HEK293 (cell line): ENCODE measurements around the gene FAAH.
A peak's percentile ranks its signal among the peaks of the same experiment; 100 is the strongest.

Experiments used
- CTCF ChIA-PET: fragments of 350-600 bp; formaldehyde crosslinking; extraction: SDS; loops from one replicate; lab custom pipeline; 2021; ENCODE audit warnings: antibody characterized with exemption; lab: Yijun Ruan, JAX
- POLR2A ChIA-PET: fragments of 300-600 bp; formaldehyde crosslinking; extraction: SDS; loops from one replicate; lab custom pipeline; 2020; ENCODE audit warnings: antibody characterized with exemption, inconsistent platforms; lab: Yijun Ruan, JAX
- H3K27ac ChIP-seq: fragments of 200-500 bp; sonication (Bioruptor generic); 2 replicates; pipeline ENCODE4 v1.5.1; 2014; ENCODE audit warnings: low read depth, low read length, control low read depth, inconsistent platforms; ENCODE audit errors: extremely low read depth
- H3K36me3 ChIP-seq, 2 experiments: fragments of 200-500 bp in 1 of 2; sonication (Bioruptor generic) in 1 of 2; 1 replicate in 1 of 2; 2 replicates in 1 of 2; pipeline ENCODE4 v1.5.1; 2014 to 2017; ENCODE audit warnings: inconsistent platforms in 2 of 2, low read length in 2 of 2; ENCODE audit not compliant: control insufficient read depth in 2 of 2, insufficient read depth in 1 of 2
- H3K4me1 ChIP-seq: fragments of 200-500 bp; sonication (Bioruptor generic); 2 replicates; pipeline ENCODE4 v1.5.1; 2014; ENCODE audit warnings: mild to moderate bottlenecking, low read length, inconsistent platforms; ENCODE audit not compliant: control insufficient read depth, insufficient read depth
- H3K4me3 ChIP-seq: 2 replicates; pipeline ENCODE4 v1.5.1; 2011; ENCODE audit warnings: low read depth, mild to moderate bottlenecking, control low read depth, low read length, moderate library complexity
- H3K9me3 ChIP-seq: fragments of 200-500 bp; sonication (Bioruptor generic); 2 replicates; pipeline ENCODE4 v1.5.1; 2014; ENCODE audit warnings: low read depth, low read length, inconsistent platforms; ENCODE audit not compliant: control insufficient read depth, insufficient read depth
- AEBP2 ChIP-seq: fragments of 450-650 bp; formaldehyde crosslinking; IDR thresholded peaks from 2 replicates; pipeline ENCODE4 v1.5.1; 2016; ENCODE audit warnings: missing biosample characterization, missing genetic modification characterization, borderline replicate concordance
- BCL11B ChIP-seq: fragments of 450-650 bp; formaldehyde crosslinking; IDR thresholded peaks from 2 replicates; pipeline ENCODE4 v1.5.1; 2016; ENCODE audit warnings: low read depth, missing biosample characterization, missing genetic modification characterization
- EGR2 ChIP-seq: fragments of 450-650 bp; formaldehyde crosslinking; IDR thresholded peaks from 2 replicates; pipeline ENCODE4 v1.5.1; 2016; ENCODE audit warnings: low read depth, missing biosample characterization, missing genetic modification characterization
- HOXC10 ChIP-seq: sonication (generic); formaldehyde crosslinking; IDR thresholded peaks from 2 replicates; pipeline ENCODE4 v1.8.1; 2023; ENCODE audit warnings: mild to moderate bottlenecking, missing genetic modification reagents
- IKZF3 ChIP-seq: fragments of 450-650 bp; IDR thresholded peaks from 2 replicates; pipeline ENCODE4 v1.5.0; 2018; ENCODE audit warnings: missing biosample characterization, mild to moderate bottlenecking, missing genetic modification characterization, moderate library complexity
- KLF1 ChIP-seq: fragments of 450-650 bp; formaldehyde crosslinking; IDR thresholded peaks from 2 replicates; pipeline ENCODE4 v1.5.1; 2016; ENCODE audit warnings: missing biosample characterization, missing genetic modification characterization
- PRDM1 ChIP-seq: fragments of 450-650 bp; formaldehyde crosslinking; IDR thresholded peaks from 2 replicates; pipeline ENCODE4; 2016; ENCODE audit warnings: missing biosample characterization, missing genetic modification characterization
- SETDB1 ChIP-seq: IDR thresholded peaks from one replicate; pipeline ENCODE4 v1.6.1; 2017; ENCODE audit warnings: mild to moderate bottlenecking, low read length, moderate library complexity, mixed read lengths; ENCODE audit not compliant: insufficient read length
- SP7 ChIP-seq: fragments of 450-650 bp; formaldehyde crosslinking; IDR thresholded peaks from 2 replicates; pipeline ENCODE4 v1.5.1; 2016; ENCODE audit warnings: missing biosample characterization, missing genetic modification characterization
- WT1 ChIP-seq: fragments of 450-650 bp; formaldehyde crosslinking; IDR thresholded peaks from 2 replicates; pipeline ENCODE4 v1.5.1; 2016; ENCODE audit warnings: missing biosample characterization, missing genetic modification characterization
- ZBTB1 ChIP-seq: fragments of 450-650 bp; formaldehyde crosslinking; IDR thresholded peaks from 2 replicates; pipeline ENCODE4 v1.5.1; 2016; ENCODE audit warnings: missing biosample characterization, missing genetic modification characterization
- ZBTB21 ChIP-seq: fragments of 450-650 bp; formaldehyde crosslinking; IDR thresholded peaks from 2 replicates; pipeline ENCODE4 v1.5.1; 2017; ENCODE audit warnings: missing biosample characterization, missing genetic modification characterization
- ZBTB7A ChIP-seq: fragments of 450-650 bp; formaldehyde crosslinking; IDR thresholded peaks from 2 replicates; pipeline ENCODE4 v1.5.1; 2016; ENCODE audit warnings: low read depth, missing biosample characterization, missing genetic modification characterization
- ZEB2 ChIP-seq: fragments of 450-650 bp; formaldehyde crosslinking; IDR thresholded peaks from 2 replicates; pipeline ENCODE4 v1.5.1; 2016; ENCODE audit warnings: missing biosample characterization, missing genetic modification characterization
- ZIC2 ChIP-seq: fragments of 450-650 bp; formaldehyde crosslinking; IDR thresholded peaks from 2 replicates; pipeline ENCODE4 v1.5.1; 2016; ENCODE audit warnings: missing biosample characterization, missing genetic modification characterization
- ZNF157 ChIP-seq: fragments of 450-650 bp; formaldehyde crosslinking; IDR thresholded peaks from 2 replicates; pipeline ENCODE4 v1.5.1; 2016; ENCODE audit warnings: missing biosample characterization, missing genetic modification characterization
- ZNF174 ChIP-seq: fragments of 450-650 bp; formaldehyde crosslinking; IDR thresholded peaks from 2 replicates; pipeline ENCODE4 v1.5.0; 2017; ENCODE audit warnings: missing biosample characterization, mild to moderate bottlenecking, missing genetic modification characterization
- ZNF341 ChIP-seq: fragments of 450-650 bp; formaldehyde crosslinking; IDR thresholded peaks from 2 replicates; pipeline ENCODE4; 2016; ENCODE audit warnings: low read depth, missing biosample characterization, missing genetic modification characterization
- ZNF354C ChIP-seq: fragments of 450-650 bp; formaldehyde crosslinking; IDR thresholded peaks from 2 replicates; pipeline ENCODE4 v1.5.1; 2016; ENCODE audit warnings: missing biosample characterization, missing genetic modification characterization, low read depth, borderline replicate concordance
- ZNF501 ChIP-seq: fragments of 450-650 bp; formaldehyde crosslinking; IDR thresholded peaks from 2 replicates; pipeline ENCODE4 v1.5.1; 2016; ENCODE audit warnings: missing biosample characterization, missing genetic modification characterization
- ZNF529 ChIP-seq: fragments of 450-650 bp; formaldehyde crosslinking; IDR thresholded peaks from 2 replicates; pipeline ENCODE4 v1.5.1; 2017; ENCODE audit warnings: missing genetic modification characterization, missing biosample characterization; ENCODE audit not compliant: insufficient replicate concordance
- ZNF548 ChIP-seq: fragments of 450-650 bp; formaldehyde crosslinking; IDR thresholded peaks from 2 replicates; pipeline ENCODE4 v1.5.1; 2016; ENCODE audit warnings: missing biosample characterization, missing genetic modification characterization
- ZNF571 ChIP-seq: fragments of 450-650 bp; formaldehyde crosslinking; IDR thresholded peaks from 2 replicates; pipeline ENCODE4 v1.5.0; 2017; ENCODE audit warnings: missing biosample characterization, missing genetic modification characterization
- ZSCAN16 ChIP-seq: fragments of 450-650 bp; formaldehyde crosslinking; IDR thresholded peaks from 2 replicates; pipeline ENCODE4 v1.5.1; 2016; ENCODE audit warnings: missing biosample characterization, missing genetic modification characterization
- TF ChIP-seq, protein P1 (sequence below): fragments of 450-650 bp; formaldehyde crosslinking; IDR thresholded peaks from 2 replicates; pipeline ENCODE4 v1.5.1; 2017; ENCODE audit warnings: missing biosample characterization, missing genetic modification characterization
- TF ChIP-seq, protein P2 (sequence below): fragments of 450-650 bp; formaldehyde crosslinking; IDR thresholded peaks from 2 replicates; pipeline ENCODE4 v1.5.1; 2017; ENCODE audit warnings: missing biosample characterization, mild to moderate bottlenecking, missing genetic modification characterization, moderate library complexity

Gene FAAH

GRCh38 chr1:46458846-46459245, 64.7 kb downstream of the FAAH start:
- TF ChIP-seq ZNF341 (tag by site-specific recombination) (peak; percentile 28; the same call in 1 of the 2 replicates), ZBTB21 (tag by site-specific recombination) (no peak), WT1 (no peak), SP7 (no peak), BCL11B (tag by site-specific recombination) (no peak), ZNF501 (tag by site-specific recombination) (no peak)
- Histone ChIP-seq H3K4me3 (no peak overlapping the region), H3K4me1 (no peaks in the 10 kb centered on the region), H3K27ac (no peak overlapping the region), H3K36me3 (no peaks in the 10 kb centered on the region), H3K9me3 (no peaks in the 10 kb centered on the region)
- ChIA-PET POLR2A (no interaction called here), CTCF (interaction anchor here (0.6 to 1.1 kb wide), 3 partner anchors 10 to 70 kb away, joined by 3 read pairs; no protein-coding TSS in a partner anchor)

DNA sequence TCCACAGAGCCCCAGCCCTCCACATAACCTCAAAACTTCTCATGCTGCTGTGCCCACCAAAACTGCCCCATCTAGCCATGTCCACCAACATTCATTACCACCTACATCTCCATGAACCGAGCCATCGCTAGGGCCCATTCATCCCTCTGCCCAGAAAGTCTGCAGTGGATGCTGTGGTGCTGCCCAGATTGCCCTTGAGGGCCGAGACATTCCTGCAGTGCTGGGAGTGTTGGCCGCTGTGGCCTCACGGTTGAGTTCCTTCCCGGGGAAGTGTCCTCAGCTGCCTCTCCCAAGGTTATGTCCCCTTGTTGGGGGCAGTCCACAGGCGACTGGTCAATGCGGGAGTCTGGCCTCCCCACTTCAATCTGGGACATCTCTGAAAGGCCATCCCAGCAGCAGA, 65.2 kb downstream of the FAAH start:
- CTCF ChIA-PET, result interaction anchor here (1.0 to 1.4 kb wide), 3 partner anchors 10 to 28 kb away, joined by 3 read pairs; no protein-coding TSS in a partner anchor
- Histone ChIP-seq H3K9me3 (no peaks in the 10 kb centered on the region), H3K4me3 (no peak overlapping the region), H3K36me3 (no peaks in the 10 kb centered on the region), H3K4me1 (no peaks in the 10 kb centered on the region)
- POLR2A ChIA-PET, result no interaction called here
- TF ChIP-seq, protein P1, sequence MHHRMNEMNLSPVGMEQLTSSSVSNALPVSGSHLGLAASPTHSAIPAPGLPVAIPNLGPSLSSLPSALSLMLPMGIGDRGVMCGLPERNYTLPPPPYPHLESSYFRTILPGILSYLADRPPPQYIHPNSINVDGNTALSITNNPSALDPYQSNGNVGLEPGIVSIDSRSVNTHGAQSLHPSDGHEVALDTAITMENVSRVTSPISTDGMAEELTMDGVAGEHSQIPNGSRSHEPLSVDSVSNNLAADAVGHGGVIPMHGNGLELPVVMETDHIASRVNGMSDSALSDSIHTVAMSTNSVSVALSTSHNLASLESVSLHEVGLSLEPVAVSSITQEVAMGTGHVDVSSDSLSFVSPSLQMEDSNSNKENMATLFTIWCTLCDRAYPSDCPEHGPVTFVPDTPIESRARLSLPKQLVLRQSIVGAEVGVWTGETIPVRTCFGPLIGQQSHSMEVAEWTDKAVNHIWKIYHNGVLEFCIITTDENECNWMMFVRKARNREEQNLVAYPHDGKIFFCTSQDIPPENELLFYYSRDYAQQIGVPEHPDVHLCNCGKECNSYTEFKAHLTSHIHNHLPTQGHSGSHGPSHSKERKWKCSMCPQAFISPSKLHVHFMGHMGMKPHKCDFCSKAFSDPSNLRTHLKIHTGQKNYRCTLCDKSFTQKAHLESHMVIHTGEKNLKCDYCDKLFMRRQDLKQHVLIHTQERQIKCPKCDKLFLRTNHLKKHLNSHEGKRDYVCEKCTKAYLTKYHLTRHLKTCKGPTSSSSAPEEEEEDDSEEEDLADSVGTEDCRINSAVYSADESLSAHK, result no peak
- TF ChIP-seq ZNF571 (no peak), ZBTB7A (tag by site-specific recombination) (no peak), ZNF354C (no peak), ZNF157 (tag by site-specific recombination) (no peak), ZNF548 (tag by site-specific recombination) (no peak), ZIC2 (tag by site-specific recombination) (no peak), ZNF529 (tag by site-specific recombination) (no peak), EGR2 (tag by site-specific recombination) (no peak)
- TF ChIP-seq, protein P2, sequence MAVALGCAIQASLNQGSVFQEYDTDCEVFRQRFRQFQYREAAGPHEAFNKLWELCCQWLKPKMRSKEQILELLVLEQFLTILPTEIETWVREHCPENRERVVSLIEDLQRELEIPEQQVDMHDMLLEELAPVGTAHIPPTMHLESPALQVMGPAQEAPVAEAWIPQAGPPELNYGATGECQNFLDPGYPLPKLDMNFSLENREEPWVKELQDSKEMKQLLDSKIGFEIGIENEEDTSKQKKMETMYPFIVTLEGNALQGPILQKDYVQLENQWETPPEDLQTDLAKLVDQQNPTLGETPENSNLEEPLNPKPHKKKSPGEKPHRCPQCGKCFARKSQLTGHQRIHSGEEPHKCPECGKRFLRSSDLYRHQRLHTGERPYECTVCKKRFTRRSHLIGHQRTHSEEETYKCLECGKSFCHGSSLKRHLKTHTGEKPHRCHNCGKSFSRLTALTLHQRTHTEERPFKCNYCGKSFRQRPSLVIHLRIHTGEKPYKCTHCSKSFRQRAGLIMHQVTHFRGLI (tag by site-specific recombination), result no peak
- TF ChIP-seq, all 188 proteins: peak for 0
- H3K27ac ChIP-seq, result no peak overlapping the region

- CTCF ChIA-PET, result interaction anchor here (1.1 to 1.6 kb wide), 2 partner anchors 12 to 60 kb away, joined by 3 to 8 read pairs; no protein-coding TSS in a partner anchor
- TF ChIP-seq PRDM1 (tag by site-specific recombination) (no peak), KLF1 (no peak), SETDB1 (no peak), ZEB2 (no peak), ZBTB7A (tag by site-specific recombination) (no peak), ZSCAN16 (tag by site-specific recombination) (no peak), HOXC10 (CRISPR knock-in tag) (no peak), AEBP2 (no peak), ZBTB1 (no peak), ZNF174 (tag by site-specific recombination) (no peak), IKZF3 (tag by site-specific recombination) (no peak)
These were observed 67.1 kb downstream of the FAAH start for GRCh38 chr1:46461017-46461808.

More at GRCh38 chr1:46461017-46461808, 67.1 kb downstream of the FAAH start:
- H3K4me1 ChIP-seq, result no peaks in the 10 kb centered on the region
- POLR2A ChIA-PET, result no interaction called here
- no peak overlapping the region for H3K27ac ChIP-seq
- no peaks in the 10 kb centered on the region for H3K9me3 ChIP-seq
- H3K4me3 ChIP-seq, result no peak overlapping the region
- H3K36me3 ChIP-seq, result no peaks in the 10 kb centered on the region
